ENCODE data around the gene UBA52.

UBA52 gene

DNA sequence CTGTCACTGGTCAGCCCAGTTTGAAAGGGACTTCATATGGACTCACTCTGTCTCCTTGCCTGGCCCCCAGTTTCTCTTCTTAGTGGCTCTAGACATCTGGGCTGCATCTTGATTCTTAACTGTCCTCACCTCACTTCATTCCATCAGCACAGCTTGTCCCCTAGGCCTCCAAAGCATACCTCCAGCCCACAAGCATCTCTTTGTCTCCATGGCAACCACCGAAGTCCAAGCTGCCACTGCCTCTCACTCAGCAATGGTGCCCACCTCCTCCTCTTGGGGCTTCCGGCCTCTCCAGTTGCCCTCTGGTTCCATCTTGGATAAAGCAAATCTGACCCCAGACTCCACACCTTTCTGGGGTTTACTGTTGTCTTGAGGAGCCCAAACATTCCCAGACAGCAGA is 55.2 kb downstream of the UBA52 start:
- TF ChIP-seq, protein P1, sequence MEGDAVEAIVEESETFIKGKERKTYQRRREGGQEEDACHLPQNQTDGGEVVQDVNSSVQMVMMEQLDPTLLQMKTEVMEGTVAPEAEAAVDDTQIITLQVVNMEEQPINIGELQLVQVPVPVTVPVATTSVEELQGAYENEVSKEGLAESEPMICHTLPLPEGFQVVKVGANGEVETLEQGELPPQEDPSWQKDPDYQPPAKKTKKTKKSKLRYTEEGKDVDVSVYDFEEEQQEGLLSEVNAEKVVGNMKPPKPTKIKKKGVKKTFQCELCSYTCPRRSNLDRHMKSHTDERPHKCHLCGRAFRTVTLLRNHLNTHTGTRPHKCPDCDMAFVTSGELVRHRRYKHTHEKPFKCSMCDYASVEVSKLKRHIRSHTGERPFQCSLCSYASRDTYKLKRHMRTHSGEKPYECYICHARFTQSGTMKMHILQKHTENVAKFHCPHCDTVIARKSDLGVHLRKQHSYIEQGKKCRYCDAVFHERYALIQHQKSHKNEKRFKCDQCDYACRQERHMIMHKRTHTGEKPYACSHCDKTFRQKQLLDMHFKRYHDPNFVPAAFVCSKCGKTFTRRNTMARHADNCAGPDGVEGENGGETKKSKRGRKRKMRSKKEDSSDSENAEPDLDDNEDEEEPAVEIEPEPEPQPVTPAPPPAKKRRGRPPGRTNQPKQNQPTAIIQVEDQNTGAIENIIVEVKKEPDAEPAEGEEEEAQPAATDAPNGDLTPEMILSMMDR (IDR thresholded peaks at IDR 0.05; ENCODE audit: control extremely low read depth, extremely low read depth, low read depth, missing control alignments): no peak
- ChIA-PET POLR2A (no interaction called here), CTCF (no interaction called here)
- DNase-seq (ENCODE audit: extremely low spot score): no peak
